ENCODE results near the gene SLC11A2. TPM values are rescaled to one million over a fixed set of nuclear protein-coding genes. Genes with fewer than 3 reads are reported as not detected.

SLC11A2 gene
- total RNA-seq (2022; extraction: Qiagen RNA extraction): 17.7 to 23.4 TPM (median 21.0 TPM) in 5 replicates

GRCh38 chr12:51025836-51026638 lies at the start of gene SLC11A2:
Gene SLC11A2 (minus strand): TSS chr12:51026384. CDS start chr12:51010728, 15,656 bp downstream.

GRCh38 chr12:51047655-51048540 lies 21.7 kb upstream of the SLC11A2 start, which contains the start of gene LETMD1:
Gene LETMD1 (plus strand): TSS chr12:51048327. CDS start chr12:51048357, 30 bp downstream.

GRCh38 chr12:50952510-50952909 lies 73.7 kb downstream of the SLC11A2 start, which contains the start of gene HIGD1C:
Gene HIGD1C (plus strand): TSS chr12:50952544. CDS start chr12:50953999, 1,455 bp downstream.

Other genes starting within 250 kb of the SLC11A2 start
- gene TMPRSS12, start 183.5 kb downstream of the SLC11A2 start, total RNA-seq (2022; extraction: Qiagen RNA extraction): not detected in 5 replicates
- not detected in 5 replicates for gene HIGD1C, start 73.8 kb downstream of the SLC11A2 start, total RNA-seq (2022; extraction: Qiagen RNA extraction)
- 20.1 to 25.9 TPM (median 23.9 TPM) in 5 replicates for gene LETMD1, start 21.9 kb upstream of the SLC11A2 start, total RNA-seq (2022; extraction: Qiagen RNA extraction)
- 11.0 to 13.9 TPM (median 12.8 TPM) in 5 replicates for gene CSRNP2, start 57.2 kb upstream of the SLC11A2 start, total RNA-seq (2022; extraction: Qiagen RNA extraction)
- 17.1 to 20.8 TPM (median 18.9 TPM) in 5 replicates for gene TFCP2, start 146.8 kb upstream of the SLC11A2 start, total RNA-seq (2022; extraction: Qiagen RNA extraction)
- 1.0 to 3.4 TPM (median 1.6 TPM) in 5 replicates for gene POU6F1, start 191.7 kb upstream of the SLC11A2 start, total RNA-seq (2022; extraction: Qiagen RNA extraction)
- gene DAZAP2, start 212.4 kb upstream of the SLC11A2 start, total RNA-seq (2022; extraction: Qiagen RNA extraction): 319 to 364 TPM (median 325 TPM) in 5 replicates
- 25.3 to 26.0 TPM (median 25.8 TPM) in 5 replicates for gene SMAGP, start 244.0 kb upstream of the SLC11A2 start, total RNA-seq (2022; extraction: Qiagen RNA extraction)